Activated CD4-positive, alpha-beta T cell treated with anti-CD3 and anti-CD28 coated beads for 36 hours (primary cell): ENCODE results near the gene GALNTL6. TPM values are rescaled to one million over a fixed set of nuclear protein-coding genes. Genes with fewer than 3 reads are reported as not detected.

Experiments
- ATAC-seq: fragments of 200-7000 bp; cut with Tn5 transposase; one replicate; pipeline ENCODE4 v1.10.0; 2021; ENCODE audit warnings: mild to moderate bottlenecking, moderate library complexity
- CTCF ChIA-PET: fragments of 350-600 bp; sonication (Branson Sonifier 250); formaldehyde crosslinking; loops from one replicate; lab custom pipeline; 2021; ENCODE audit warnings: antibody characterized with exemption; lab: Charles Lee
- POLR2A ChIA-PET: fragments of 350-600 bp; sonication (Branson Sonifier 250); formaldehyde crosslinking; loops from one replicate; lab custom pipeline; 2021; ENCODE audit warnings: antibody characterized with exemption, inconsistent platforms; lab: Charles Lee
- DNase-seq: peaks from one replicate; pipeline ENCODE4 v3.0.0-alpha.2; 2020
- H3K27ac Mint-ChIP-seq: one replicate; pipeline ENCODE4 v1.8.0; 2021; ENCODE audit warnings: mixed read lengths
- H3K27me3 Mint-ChIP-seq: one replicate; pipeline ENCODE4 v1.8.0; 2021; ENCODE audit warnings: mixed read lengths
- H3K36me3 Mint-ChIP-seq: one replicate; pipeline ENCODE4 v1.8.0; 2021; ENCODE audit warnings: low read depth, mixed read lengths
- H3K4me1 Mint-ChIP-seq: one replicate; pipeline ENCODE4 v1.8.0; 2021; ENCODE audit warnings: mixed read lengths
- H3K4me3 Mint-ChIP-seq: one replicate; pipeline ENCODE4 v1.8.0; 2021; ENCODE audit warnings: mild to moderate bottlenecking, moderate library complexity, mixed read lengths
- H3K9me3 Mint-ChIP-seq: one replicate; pipeline ENCODE4 v1.8.0; 2021; ENCODE audit warnings: low read depth, mixed read lengths
- intact Hi-C, 2 experiments: fragments of 100-400 bp; cut with DNase I in 1 of 2; cut with micrococcal nuclease in 1 of 2; formaldehyde crosslinking; loops; one replicate each; pipeline versions ENCODE4 v1.14.2 to v1.15.1; 2022 to 2024; cut with DNase I, micrococcal nuclease
- total RNA-seq, 2 experiments: library from RNA; stranded (reverse); gene quantifications; one replicate each; pipeline ENCODE4 v1.2.3, GENCODE V29; 2021

GALNTL6 gene
- total RNA-seq, 2 experiments from 2014 or later = not detected

DNA sequence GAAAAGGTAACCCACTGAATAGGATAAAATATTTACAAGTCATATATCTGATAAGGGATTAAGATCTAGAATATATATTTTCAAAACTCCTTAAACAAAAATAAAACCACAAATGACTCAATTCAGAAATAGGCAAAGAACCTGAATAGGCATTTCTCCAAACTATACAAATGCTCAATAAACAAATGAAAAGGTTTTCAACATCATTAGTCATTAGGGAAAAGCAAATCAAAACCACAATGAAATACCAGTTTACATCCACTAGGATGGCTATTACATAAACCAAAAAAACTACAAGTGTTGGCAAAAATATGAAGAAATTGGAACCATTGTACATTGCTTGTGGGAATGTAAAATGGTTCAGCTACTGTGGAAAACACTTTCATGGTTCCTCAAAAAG, 1188.4 kb downstream of the GALNTL6 start:
- intact Hi-C loops = no loop called here
- ChIA-PET POLR2A (no interaction called here), CTCF (interaction anchor here (0.7 to 1.4 kb wide), 2 partner anchors 12 to 192 kb away, joined by 3 read pairs; no protein-coding TSS in a partner anchor)
- Mint-ChIP-seq H3K4me1 (peaks cover 4% of the 10 kb centered on the region), H3K27ac (no peak overlapping the region), H3K27me3 (peaks cover 8% of the 10 kb centered on the region), H3K4me3 (no peak overlapping the region), H3K36me3 (no peaks in the 10 kb centered on the region), H3K9me3 (no peaks in the 10 kb centered on the region)
- ATAC-seq (no peak), DNase-seq (no peak)

DNA sequence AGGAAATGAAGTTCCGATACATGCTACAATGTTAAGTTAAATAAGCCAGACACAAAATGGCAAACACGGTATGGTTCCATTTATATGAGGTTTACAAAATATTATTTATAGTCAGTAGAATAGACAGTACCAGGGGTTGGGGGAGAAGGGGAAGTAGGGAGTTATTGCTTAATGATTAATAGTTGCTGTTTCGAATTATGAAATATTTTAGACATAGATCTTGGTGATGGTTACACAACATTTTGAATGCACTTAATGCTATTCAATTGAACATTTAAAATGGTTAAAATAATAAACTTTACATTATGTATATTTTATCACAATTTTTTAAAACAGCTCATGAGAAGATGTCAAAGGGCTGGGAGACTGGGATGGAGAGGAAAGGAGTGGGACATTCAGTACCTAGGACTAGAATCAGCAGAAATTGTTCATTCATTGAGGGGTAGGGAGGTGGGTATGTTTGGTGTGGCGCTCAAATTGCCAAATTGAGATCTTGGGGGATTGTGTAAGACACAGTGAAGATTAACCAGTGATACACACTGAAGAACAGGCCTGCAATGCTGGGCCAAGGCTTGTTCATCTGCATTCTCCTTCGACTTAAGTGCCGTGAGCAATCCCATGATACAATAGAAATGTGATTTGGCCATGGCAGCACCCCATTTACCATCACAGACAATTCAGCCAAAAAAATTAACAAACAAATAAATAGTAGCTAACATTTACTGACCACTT, 1189.8 kb downstream of the GALNTL6 start:
- no peaks in the 10 kb centered on the region for H3K9me3 Mint-ChIP-seq
- no peak overlapping the region for H3K4me3 Mint-ChIP-seq
- DNase-seq (no peak), ATAC-seq (no peak)
- H3K4me1 Mint-ChIP-seq = no peaks in the 10 kb centered on the region
- POLR2A ChIA-PET = no interaction called here
- H3K36me3 Mint-ChIP-seq = no peaks in the 10 kb centered on the region
- intact Hi-C loops = no loop called here
- H3K27ac Mint-ChIP-seq = no peak overlapping the region
- CTCF ChIA-PET = interaction anchor here (0.8 to 0.9 kb wide), 2 partner anchors 11 to 459 kb away, joined by 3 to 4 read pairs; no protein-coding TSS in a partner anchor
- peaks cover 6% of the 10 kb centered on the region for H3K27me3 Mint-ChIP-seq

DNA sequence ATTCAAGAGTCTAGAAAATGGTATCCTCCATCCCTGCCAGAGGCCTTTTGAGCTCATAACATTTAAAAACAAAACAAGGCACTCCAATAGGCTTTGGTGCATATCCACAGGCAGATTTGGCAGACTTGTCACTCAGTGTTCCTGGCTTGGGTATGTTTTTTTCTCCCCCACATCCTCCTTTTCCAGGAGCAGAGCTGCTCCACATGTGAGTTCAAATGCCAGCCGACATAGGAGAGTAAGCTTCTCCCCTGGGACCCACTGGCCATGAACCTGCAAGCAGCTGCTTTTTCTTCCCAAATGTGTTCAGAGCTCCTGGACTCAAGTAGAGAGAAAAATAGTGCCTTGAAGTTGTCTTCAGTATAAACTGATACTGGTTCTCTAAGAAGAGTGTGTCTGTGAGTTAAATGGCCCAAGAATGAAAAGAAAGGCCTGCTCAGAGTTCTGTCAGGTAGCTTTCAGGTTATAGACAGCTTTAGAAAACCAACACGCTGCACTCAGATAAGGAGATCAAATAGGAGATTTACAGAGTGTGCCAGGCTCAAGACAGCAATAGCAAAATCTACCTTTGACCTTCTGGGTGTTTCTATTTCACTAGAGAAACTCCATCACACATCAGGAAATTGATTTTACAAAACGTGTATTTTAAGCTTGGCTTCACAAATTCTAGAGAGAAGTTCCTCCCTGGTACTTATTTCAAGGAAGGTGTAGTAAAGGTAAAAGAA, 1192.9 kb downstream of the GALNTL6 start:
- POLR2A ChIA-PET = no interaction called here
- DNase-seq (no peak), ATAC-seq (no peak)
- Mint-ChIP-seq H3K4me1 (no peaks in the 10 kb centered on the region), H3K9me3 (no peaks in the 10 kb centered on the region), H3K27ac (no peak overlapping the region), H3K27me3 (no peaks in the 10 kb centered on the region), H3K36me3 (no peaks in the 10 kb centered on the region), H3K4me3 (no peak overlapping the region)
- CTCF ChIA-PET = interaction anchor here (0.7 to 1.8 kb wide), 4 partner anchors 12 to 295 kb away, joined by 3 to 7 read pairs (median 3); no protein-coding TSS in a partner anchor
- intact Hi-C loops = no loop called here

DNA sequence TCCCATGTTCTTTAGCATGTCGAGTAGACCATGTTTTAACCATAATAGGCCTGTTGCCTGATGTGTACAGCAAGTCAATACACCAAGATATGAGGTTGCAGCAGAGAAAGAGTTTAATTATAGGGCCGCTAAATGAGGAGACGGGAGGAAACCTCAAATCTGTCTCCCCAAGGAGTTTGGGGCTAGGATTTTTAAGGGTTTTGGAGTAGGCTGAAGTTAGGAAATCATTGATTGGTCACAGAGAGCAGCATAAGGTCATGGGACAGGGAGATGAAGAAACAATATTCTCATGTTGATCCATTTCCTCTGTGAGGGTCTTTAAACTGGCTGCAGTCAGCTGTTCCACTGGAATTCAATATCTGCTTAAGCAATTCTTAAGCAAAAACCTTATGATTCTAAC, 1195.2 kb downstream of the GALNTL6 start:
- H3K27ac Mint-ChIP-seq = no peak overlapping the region
- ATAC-seq = no peak
- intact Hi-C loops = no loop called here
- H3K4me1 Mint-ChIP-seq = no peaks in the 10 kb centered on the region
- CTCF ChIA-PET = interaction anchor here (1.7 kb wide), 1 partner anchor 293 kb away, joined by 7 read pairs; no protein-coding TSS in a partner anchor
- POLR2A ChIA-PET = no interaction called here
- H3K36me3 Mint-ChIP-seq = no peaks in the 10 kb centered on the region
- no peaks in the 10 kb centered on the region for H3K27me3 Mint-ChIP-seq
- no peaks in the 10 kb centered on the region for H3K9me3 Mint-ChIP-seq
- no peak overlapping the region for H3K4me3 Mint-ChIP-seq
- no peak for DNase-seq

DNA sequence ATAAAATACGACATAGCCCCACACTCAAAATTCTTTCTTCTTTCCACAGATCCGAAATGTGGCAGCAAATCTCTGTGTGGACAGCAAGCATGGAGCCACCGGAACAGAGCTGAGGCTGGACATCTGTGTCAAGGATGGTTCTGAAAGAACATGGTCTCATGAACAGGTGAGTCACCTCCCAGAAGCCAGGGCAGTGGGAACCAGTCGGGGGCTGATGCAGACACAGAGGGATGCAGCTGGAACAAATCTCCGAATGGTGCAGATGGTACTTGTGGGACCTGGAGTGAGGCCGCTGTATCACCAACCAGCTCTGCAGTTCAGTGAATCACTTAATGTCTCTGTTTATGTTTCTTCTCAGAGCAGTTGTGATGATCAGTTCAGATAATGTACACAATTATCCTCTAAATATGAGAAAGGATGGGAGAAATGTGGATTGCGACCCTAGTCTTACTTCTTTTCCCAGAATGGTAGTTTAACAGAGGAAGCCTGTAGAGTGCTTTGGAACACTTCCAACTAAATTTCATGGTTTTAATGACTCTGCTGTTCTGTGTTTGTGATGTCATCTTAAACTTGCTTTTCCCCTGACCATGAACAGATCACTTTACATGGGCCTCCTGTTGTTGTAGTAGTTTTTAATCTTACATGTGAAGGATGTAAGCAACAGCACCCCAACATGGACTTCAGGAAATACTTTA, 1196.1 kb downstream of the GALNTL6 start:
- Mint-ChIP-seq H3K4me1 (peaks cover 3% of the 10 kb centered on the region), H3K36me3 (no peaks in the 10 kb centered on the region), H3K27me3 (no peaks in the 10 kb centered on the region), H3K9me3 (no peaks in the 10 kb centered on the region), H3K4me3 (no peak overlapping the region), H3K27ac (no peak overlapping the region)
- POLR2A ChIA-PET = no interaction called here
- intact Hi-C loops = no loop called here
- CTCF ChIA-PET = interaction anchor here (1.7 kb wide), 1 partner anchor 292 kb away, joined by 7 read pairs; no protein-coding TSS in a partner anchor
- DNase-seq = no peak
- ATAC-seq = no peak

DNA sequence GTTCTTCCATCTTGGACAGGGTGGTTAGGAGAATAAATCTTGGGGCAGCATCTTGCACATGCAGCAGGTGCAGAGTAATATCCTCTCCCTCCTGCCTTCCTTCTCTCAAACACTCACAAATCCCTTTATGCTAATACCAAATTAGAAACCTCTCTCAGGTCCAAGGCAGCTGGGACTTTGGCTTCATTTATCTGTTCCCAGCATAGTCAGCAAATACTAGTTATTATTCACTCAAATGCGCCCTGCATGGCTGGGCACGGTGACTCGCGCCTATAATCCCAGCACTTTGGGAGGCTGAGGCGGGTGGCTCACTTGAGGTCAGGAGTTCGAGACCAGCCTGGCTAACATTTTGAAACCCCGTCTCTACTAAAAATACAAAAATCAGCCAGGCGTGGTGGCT, 1199.4 kb downstream of the GALNTL6 start:
- ChIA-PET CTCF (interaction anchor here (0.7 to 4.8 kb wide), 23 partner anchors 11 to 406 kb away, joined by 3 to 80 read pairs (median 6); no protein-coding TSS in a partner anchor), POLR2A (no interaction called here)
- Mint-ChIP-seq H3K36me3 (no peaks in the 10 kb centered on the region), H3K27ac (no peak overlapping the region), H3K4me1 (peaks cover 3% of the 10 kb centered on the region), H3K9me3 (no peaks in the 10 kb centered on the region), H3K27me3 (no peaks in the 10 kb centered on the region), H3K4me3 (no peak overlapping the region)
- no peak for ATAC-seq
- intact Hi-C loops = loop anchor here (1.0 to 10.0 kb wide), 8 partner anchors 155 to 482 kb away; partner anchors contain the start of gene GALNT7 (in 1 of the 2)
- no peak for DNase-seq

DNA sequence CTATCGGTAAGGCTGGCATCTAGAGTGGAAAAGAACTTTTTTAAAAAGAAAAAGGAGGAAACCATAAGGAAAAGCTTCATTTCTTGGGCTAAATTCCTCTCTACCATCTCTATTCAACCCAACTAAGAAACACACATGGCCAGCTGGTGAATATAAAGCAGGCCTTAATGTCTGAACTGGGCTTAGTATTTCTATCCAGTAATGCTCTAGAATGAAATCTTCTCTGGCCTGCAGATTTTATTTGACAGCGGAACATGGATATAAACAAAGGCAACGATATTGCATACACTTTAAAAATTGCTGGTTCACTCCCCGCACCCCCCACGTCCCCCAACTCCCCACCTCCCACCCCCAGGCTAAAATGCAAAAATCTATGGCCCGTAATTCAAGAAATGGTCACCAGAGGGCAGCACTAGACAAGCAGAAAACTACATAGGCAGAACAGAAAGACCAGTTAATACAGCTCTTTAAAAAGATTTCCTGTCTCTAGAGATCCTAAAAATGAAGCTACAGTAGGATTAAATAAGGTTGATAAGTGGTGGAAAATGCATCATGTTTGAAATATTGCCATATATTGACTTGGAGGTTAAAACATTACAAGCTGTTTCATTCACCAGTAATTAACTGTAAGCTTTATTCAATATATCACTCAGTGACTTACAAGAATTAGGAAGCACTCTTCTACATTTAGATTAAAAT, 1200.2 kb downstream of the GALNTL6 start:
- peaks cover 3% of the 10 kb centered on the region for H3K4me1 Mint-ChIP-seq
- DNase-seq (peak; percentile 65), ATAC-seq (peak; percentile 42)
- ChIA-PET CTCF (interaction anchor here (0.7 to 4.8 kb wide), 54 partner anchors 8 to 408 kb away, joined by 3 to 80 read pairs (median 4); no protein-coding TSS in a partner anchor), POLR2A (interaction anchor here (0.6 to 0.7 kb wide), 2 partner anchors 17 to 76 kb away, joined by 3 to 4 read pairs; no protein-coding TSS in a partner anchor)
- no peaks in the 10 kb centered on the region for H3K36me3 Mint-ChIP-seq
- H3K27ac Mint-ChIP-seq = no peak overlapping the region
- H3K9me3 Mint-ChIP-seq = no peaks in the 10 kb centered on the region
- no peaks in the 10 kb centered on the region for H3K27me3 Mint-ChIP-seq
- intact Hi-C loops = loop anchor here (1.0 to 10.0 kb wide), 8 partner anchors 154 to 481 kb away; partner anchors contain the start of gene GALNT7 (in 1 of the 2)
- H3K4me3 Mint-ChIP-seq = no peak overlapping the region

DNA sequence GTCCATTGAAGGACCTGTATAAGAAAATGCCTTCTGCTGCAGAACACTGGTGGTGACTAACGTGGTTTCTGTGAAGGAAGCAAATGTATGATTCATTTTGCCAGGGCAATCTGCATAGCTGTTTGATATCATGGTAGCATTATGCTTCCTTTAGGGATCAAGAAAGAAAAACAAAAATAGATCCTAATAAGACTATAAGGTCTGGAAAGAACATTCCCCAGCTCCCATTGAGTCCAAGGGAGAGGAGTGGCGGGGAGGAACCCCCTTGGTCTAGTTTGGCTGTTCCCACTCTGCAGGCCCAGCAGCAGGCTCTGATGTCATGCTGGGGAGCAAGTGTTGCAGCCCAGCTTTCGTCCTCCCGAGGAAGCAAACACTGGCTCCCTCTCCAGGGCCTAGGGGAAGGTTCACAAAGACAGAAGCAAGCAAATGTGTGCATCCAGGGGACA, 1200.9 kb downstream of the GALNTL6 start:
- Mint-ChIP-seq H3K4me3 (no peak overlapping the region), H3K27ac (no peak overlapping the region), H3K27me3 (no peaks in the 10 kb centered on the region), H3K36me3 (no peaks in the 10 kb centered on the region), H3K9me3 (no peaks in the 10 kb centered on the region), H3K4me1 (peaks cover 3% of the 10 kb centered on the region)
- ATAC-seq (peak; percentile 64), DNase-seq (peak; percentile 7)
- CTCF ChIA-PET = interaction anchor here (0.6 to 4.8 kb wide), 50 partner anchors 9 to 408 kb away, joined by 3 to 80 read pairs (median 4); no protein-coding TSS in a partner anchor
- intact Hi-C loops = loop anchor here (5.0 to 10.0 kb wide), 3 partner anchors 153 to 481 kb away; partner anchors contain the start of gene GALNT7 (in 1 of the 2)
- POLR2A ChIA-PET = interaction anchor here (0.7 kb wide), 1 partner anchor 75 kb away, joined by 3 read pairs; no protein-coding TSS in a partner anchor

DNA sequence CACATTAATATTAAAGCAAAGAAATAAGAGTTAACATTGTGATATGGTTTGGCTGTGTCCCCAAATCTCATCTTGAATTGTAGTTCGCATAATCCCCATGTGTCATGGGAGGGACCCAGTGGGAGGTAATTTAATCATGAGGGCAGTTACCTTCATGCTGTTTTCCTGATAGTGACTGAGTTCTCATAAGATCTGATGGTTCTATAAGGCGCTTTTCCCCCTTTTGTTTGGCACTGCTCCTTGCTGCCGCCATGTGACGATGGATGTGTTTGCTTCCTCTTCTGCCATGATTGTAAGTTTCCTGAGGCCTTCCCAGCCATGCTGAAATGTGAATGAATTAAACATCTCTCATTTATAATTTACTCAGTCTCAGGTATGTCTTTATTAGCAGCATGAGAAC, 1201.6 kb downstream of the GALNTL6 start:
- Mint-ChIP-seq H3K9me3 (no peaks in the 10 kb centered on the region), H3K4me1 (peaks cover 3% of the 10 kb centered on the region), H3K27me3 (no peaks in the 10 kb centered on the region), H3K4me3 (no peak overlapping the region), H3K36me3 (no peaks in the 10 kb centered on the region), H3K27ac (no peak overlapping the region)
- ChIA-PET POLR2A (no interaction called here), CTCF (interaction anchor here (2.3 kb wide), 1 partner anchor 286 kb away, joined by 74 read pairs; no protein-coding TSS in a partner anchor)
- intact Hi-C loops = loop anchor here (5.0 to 10.0 kb wide), 3 partner anchors 152 to 480 kb away; partner anchors contain the start of gene GALNT7 (in 1 of the 2)
- ATAC-seq (no peak), DNase-seq (no peak)

DNA sequence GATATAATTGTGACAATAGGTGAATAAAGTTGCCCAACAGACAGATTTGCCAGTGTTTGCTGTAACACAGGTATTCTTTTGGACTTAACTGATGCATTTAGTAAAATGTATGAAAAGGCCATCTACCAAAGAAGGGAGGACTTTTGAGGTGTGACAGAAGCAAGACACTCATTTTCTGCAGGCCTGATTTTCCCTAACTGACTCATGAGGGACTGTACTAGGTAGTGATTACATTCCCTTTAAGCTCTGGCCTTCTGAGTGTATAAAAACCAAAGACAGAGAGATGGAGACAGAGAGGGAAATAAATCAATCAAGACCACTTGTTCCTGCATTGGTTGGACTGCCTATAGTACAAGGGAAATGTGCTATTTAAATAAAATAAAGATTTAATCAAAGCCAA, 1204.6 kb downstream of the GALNTL6 start:
- no peaks in the 10 kb centered on the region for H3K36me3 Mint-ChIP-seq
- DNase-seq (no peak), ATAC-seq (no peak)
- peaks cover 3% of the 10 kb centered on the region for H3K4me1 Mint-ChIP-seq
- ChIA-PET CTCF (interaction anchor here (0.5 to 1.1 kb wide), 4 partner anchors 12 to 284 kb away, joined by 3 to 6 read pairs (median 4); no protein-coding TSS in a partner anchor), POLR2A (no interaction called here)
- H3K27ac Mint-ChIP-seq = no peak overlapping the region
- no peak overlapping the region for H3K4me3 Mint-ChIP-seq
- no peaks in the 10 kb centered on the region for H3K27me3 Mint-ChIP-seq
- H3K9me3 Mint-ChIP-seq = no peaks in the 10 kb centered on the region
- intact Hi-C loops = loop anchor here in 1 of 2 experiments (10.0 kb wide), 1 partner anchor 477 kb away; no protein-coding TSS in a partner anchor
